Breast epithelium (tissue), 4 donors: ENCODE data around the gene PCNX2. TPM values are rescaled to one million over a fixed set of nuclear protein-coding genes. Genes with fewer than 3 reads are reported as not detected.
A peak's percentile ranks its signal among the peaks of the same experiment; 100 is the strongest.

Experiments used
- DNase-seq, 2 donors: peaks; one replicate each; pipeline ENCODE4 v3.0.0-alpha.2; 2019; ENCODE audit warnings: low spot score in 2 of 2
- H3K27ac ChIP-seq, 2 donors: fragments of 200-600 bp; sonication (generic) in 1 of 2; one replicate each; pipeline ENCODE4 v1.5.1; 2016 to 2019; ENCODE audit warnings: mild to moderate bottlenecking in 1 of 2
- H3K27me3 ChIP-seq, 2 donors: fragments of 200-600 bp; sonication (generic) in 1 of 2; one replicate each; pipeline versions ENCODE4 v1.5.1 to v1.6.0; 2017 to 2019; ENCODE audit warnings: control low read depth in 1 of 2, mild to moderate bottlenecking in 1 of 2
- H3K36me3 ChIP-seq: fragments of 200-600 bp; one replicate; pipeline ENCODE4 v1.5.1; 2019
- H3K4me1 ChIP-seq, 2 donors: fragments of 200-600 bp; sonication (generic); one replicate each; pipeline ENCODE4 v1.5.1; 2016 to 2019; ENCODE audit warnings: control low read depth in 1 of 2
- H3K4me3 ChIP-seq, 3 donors: fragments of 200-600 bp; sonication (generic); 1 replicate in 2 of 3; 2 replicates in 1 of 3; pipeline ENCODE4 v1.5.1; 2016 to 2019; ENCODE audit warnings: mild to moderate bottlenecking in 3 of 3, moderate library complexity in 2 of 3
- H3K9me3 ChIP-seq, 2 donors: fragments of 200-600 bp; sonication (generic) in 1 of 2; one replicate each; pipeline ENCODE4 v1.5.1; 2016 to 2019; ENCODE audit warnings: control low read depth in 1 of 2
- POLR2A ChIP-seq: fragments of 450-650 bp; IDR thresholded peaks from one replicate; pipeline ENCODE4 v1.6.1; 2016; ENCODE audit warnings: antibody characterized with exemption, mild to moderate bottlenecking, moderate library complexity
- POLR2AphosphoS5 ChIP-seq, 3 donors: sonication (generic); formaldehyde crosslinking; IDR thresholded peaks; one replicate each; pipeline ENCODE4 v1.6.1; 2017; ENCODE audit warnings: antibody characterized with exemption in 3 of 3
- intact Hi-C: fragments of 100-400 bp; cut with DNase I; formaldehyde crosslinking; loops from one replicate; pipeline ENCODE4 v1.15.1; 2023; ENCODE audit warnings: low total_unique reads
- total RNA-seq, 3 donors: library from RNA; depleted of rRNA; stranded (reverse); fragments of >200 nt; gene quantifications; one replicate each; pipeline ENCODE4 v1.1.0, GENCODE V29; 2016
- TF ChIP-seq, protein P1 (sequence below), 3 donors: fragments of 450-650 bp; IDR thresholded peaks; one replicate each; pipeline ENCODE4 v1.5.1; 2016 to 2017; ENCODE audit warnings: antibody characterized with exemption in 3 of 3, mild to moderate bottlenecking in 3 of 3, moderate library complexity in 3 of 3

PCNX2 gene, protein sequence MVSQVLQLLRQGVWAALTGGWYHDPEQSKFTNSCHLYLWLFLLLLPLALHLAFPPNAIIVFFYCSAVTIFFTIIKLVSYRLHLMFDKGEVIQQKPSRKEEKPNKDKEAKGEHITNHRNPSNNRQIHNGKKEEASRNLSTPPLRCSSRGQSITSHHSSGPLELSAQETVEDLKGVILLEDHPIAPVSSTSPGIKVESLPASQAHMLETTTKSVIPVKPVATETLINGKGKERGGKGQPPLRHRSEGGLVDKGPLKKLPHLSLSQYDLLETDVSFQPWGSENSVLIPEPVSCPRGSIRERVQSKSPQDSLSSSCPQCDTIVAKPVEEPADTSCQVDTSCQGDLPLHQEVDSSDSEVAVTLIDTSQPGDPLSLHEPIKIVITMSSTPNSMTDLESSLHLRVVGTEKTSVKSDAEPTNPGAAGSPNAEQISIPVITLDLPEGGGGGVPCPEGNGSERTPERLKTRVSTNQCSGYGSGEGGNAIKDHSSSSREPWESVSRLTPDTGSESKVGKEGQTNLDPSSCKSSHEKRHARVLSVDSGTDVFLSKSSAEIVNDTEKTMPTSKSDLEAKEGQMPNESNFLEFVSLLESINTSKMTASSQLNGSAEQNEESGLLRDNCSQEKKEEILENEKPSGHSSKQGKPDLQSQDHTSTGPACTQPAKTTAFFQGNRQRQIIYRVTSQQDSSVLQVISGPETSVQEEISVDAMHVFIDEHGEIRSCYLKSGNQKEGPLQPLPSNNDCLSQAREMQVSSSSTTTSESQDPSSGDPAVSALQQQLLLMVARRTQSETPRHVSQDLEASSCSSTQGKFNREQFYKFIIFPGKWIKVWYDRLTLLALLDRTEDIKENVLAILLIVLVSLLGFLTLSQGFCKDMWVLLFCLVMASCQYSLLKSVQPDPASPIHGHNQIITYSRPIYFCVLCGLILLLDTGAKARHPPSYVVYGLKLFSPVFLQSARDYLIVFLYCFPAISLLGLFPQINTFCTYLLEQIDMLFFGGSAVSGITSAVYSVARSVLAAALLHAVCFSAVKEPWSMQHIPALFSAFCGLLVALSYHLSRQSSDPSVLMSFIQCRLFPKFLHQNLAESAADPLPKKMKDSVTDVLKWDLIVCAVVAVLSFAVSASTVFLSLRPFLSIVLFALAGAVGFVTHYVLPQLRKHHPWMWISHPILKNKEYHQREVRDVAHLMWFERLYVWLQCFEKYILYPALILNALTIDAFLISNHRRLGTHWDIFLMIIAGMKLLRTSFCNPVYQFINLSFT (N-terminal part only)
- total RNA-seq = 10 to 100 TPM; 18.7 to 32.6 (median 26.2) TPM

DNA sequence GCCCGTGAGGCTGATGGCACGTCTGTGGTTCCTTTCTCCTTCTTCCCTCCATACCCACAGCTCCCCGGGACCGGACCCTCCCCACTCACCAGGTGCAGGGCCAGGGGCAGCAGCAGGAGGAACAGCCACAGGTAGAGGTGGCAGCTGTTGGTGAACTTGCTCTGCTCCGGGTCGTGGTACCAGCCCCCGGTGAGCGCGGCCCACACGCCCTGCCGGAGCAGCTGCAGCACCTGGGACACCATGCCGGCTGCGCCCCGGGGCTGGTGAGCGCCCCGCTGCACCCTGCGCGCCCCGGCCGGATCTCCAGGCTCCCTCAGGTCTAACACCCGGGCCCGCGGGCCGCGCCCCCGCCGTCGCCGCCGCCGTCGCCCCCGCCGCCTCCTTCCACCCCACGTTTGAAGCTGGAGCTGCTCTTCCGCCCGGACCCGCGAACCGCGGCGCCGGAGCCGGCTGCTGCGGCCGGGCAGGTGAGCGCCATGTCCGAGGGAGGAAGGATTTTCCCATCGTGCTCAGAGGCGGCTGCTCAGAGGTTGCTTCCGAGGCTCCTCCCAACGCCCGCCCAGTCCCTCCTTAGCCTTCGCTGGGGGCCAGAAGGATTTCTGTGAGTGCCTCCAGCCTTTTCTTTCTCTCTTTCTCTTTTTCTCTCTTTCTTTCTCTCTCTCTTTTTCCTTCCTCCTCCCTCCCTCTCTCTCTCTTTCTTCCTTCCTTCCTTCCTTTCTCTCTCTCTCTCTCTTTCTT is at the start of gene PCNX2:
PCNX2 (minus strand) TSS at position 489 of the 738 bp plus-strand sequence; CDS start at position 242, 247 bp downstream.
- H3K4me1 ChIP-seq = no peaks in the 10 kb centered on the region
- no peaks in the 10 kb centered on the region for H3K36me3 ChIP-seq
- no peak for DNase-seq
- H3K4me3 ChIP-seq = peak within 1 kb of the TSS; percentile 63 to 93 (median 80)
- no peaks in the 10 kb centered on the region for H3K27me3 ChIP-seq
- H3K9me3 ChIP-seq = no peaks in the 10 kb centered on the region
- no peak for TF ChIP-seq POLR2AphosphoS5 (IDR thresholded peaks at IDR 0.05)
- no peak for TF ChIP-seq POLR2A
- TF ChIP-seq, protein P1, sequence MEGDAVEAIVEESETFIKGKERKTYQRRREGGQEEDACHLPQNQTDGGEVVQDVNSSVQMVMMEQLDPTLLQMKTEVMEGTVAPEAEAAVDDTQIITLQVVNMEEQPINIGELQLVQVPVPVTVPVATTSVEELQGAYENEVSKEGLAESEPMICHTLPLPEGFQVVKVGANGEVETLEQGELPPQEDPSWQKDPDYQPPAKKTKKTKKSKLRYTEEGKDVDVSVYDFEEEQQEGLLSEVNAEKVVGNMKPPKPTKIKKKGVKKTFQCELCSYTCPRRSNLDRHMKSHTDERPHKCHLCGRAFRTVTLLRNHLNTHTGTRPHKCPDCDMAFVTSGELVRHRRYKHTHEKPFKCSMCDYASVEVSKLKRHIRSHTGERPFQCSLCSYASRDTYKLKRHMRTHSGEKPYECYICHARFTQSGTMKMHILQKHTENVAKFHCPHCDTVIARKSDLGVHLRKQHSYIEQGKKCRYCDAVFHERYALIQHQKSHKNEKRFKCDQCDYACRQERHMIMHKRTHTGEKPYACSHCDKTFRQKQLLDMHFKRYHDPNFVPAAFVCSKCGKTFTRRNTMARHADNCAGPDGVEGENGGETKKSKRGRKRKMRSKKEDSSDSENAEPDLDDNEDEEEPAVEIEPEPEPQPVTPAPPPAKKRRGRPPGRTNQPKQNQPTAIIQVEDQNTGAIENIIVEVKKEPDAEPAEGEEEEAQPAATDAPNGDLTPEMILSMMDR (IDR thresholded peaks at IDR 0.05) = no peak
- intact Hi-C loops = no loop called here
- H3K27ac ChIP-seq = peak within 1 kb of the TSS; percentile 65 to 67

DNA sequence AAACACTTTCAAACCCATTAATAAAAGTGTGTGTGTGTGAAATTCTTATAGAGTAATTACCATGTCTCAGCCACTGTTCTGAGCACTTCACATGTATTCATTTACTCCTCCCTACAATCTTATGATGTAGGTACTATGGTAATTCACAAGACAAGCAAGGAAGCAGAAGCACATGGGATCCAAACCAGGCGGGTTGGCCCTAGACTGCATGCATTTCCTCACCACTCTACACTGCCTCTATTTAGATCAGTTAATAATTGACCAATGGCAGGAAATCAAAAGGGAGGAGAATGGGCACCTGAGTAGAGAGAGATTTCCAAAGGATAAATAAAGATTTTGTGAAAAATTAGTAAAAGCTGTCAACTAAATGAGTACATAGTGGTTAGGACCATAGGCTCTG is 47.7 kb upstream of the PCNX2 start:
- Histone ChIP-seq H3K4me3 (no peak overlapping the region), H3K4me1 (no peaks in the 10 kb centered on the region), H3K36me3 (no peaks in the 10 kb centered on the region), H3K27me3 (no peaks in the 10 kb centered on the region), H3K27ac (no peak overlapping the region), H3K9me3 (no peaks in the 10 kb centered on the region)
- no peak for DNase-seq
- intact Hi-C loops = no loop called here
- TF ChIP-seq, protein P1 (IDR thresholded peaks at IDR 0.05) = no peak
- TF ChIP-seq POLR2AphosphoS5 (IDR thresholded peaks at IDR 0.05) (no peak), POLR2A (no peak)

DNA sequence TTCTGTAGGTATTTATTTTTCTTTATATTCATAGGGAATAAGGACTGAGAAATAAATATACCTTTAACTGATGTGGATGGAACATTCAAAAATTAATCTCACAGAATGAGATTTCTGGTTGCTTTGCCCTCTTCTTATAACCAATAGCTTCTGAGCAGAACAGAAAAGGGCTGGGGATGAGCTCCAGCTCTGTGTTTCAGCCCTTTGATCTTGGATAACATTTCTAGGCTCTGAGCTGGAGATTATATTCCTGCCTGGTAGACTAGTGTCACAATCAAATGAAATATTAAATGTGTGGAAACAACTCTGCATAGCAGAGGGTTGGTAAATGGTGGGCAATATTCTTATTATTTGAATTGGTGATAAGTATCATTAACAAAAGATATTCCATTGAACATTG is 46.6 kb upstream of the PCNX2 start:
- TF ChIP-seq POLR2A (no peak), POLR2AphosphoS5 (IDR thresholded peaks at IDR 0.05) (no peak)
- TF ChIP-seq, protein P1 (IDR thresholded peaks at IDR 0.05) = no peak
- Histone ChIP-seq H3K36me3 (no peaks in the 10 kb centered on the region), H3K9me3 (no peaks in the 10 kb centered on the region), H3K27ac (no peak overlapping the region), H3K27me3 (no peaks in the 10 kb centered on the region), H3K4me1 (no peaks in the 10 kb centered on the region), H3K4me3 (no peak overlapping the region)
- DNase-seq = no peak
- intact Hi-C loops = no loop called here

DNA sequence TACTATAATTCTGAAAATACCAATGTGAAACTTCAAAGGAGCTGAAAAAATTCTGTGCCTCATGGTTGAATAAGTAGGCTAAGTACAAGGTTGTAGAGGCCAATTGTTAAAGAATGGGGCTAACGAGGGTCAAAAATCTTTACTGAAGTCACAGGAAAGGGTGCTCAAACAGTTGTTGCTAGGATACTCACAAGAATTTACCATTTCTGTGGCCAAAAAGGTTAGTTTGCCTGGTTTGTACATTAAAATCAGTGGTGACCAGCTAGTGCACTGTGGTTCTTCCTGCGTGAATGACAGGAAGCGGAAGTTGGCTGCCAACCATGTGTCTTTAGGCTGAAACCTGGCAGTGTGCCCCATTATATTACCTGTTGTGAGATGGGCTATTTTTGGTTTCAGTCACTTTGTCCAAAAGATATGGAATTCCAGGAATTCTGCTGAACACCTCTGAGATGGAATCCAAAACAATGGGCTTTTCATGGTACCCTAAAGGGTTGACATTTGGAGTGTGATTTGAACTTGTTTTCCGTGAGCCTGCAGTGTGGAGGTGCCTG is 45.5 kb upstream of the PCNX2 start:
- TF ChIP-seq POLR2AphosphoS5 (IDR thresholded peaks at IDR 0.05) = no peak
- TF ChIP-seq, protein P1 (IDR thresholded peaks at IDR 0.05) = no peak
- TF ChIP-seq POLR2A = no peak
- Histone ChIP-seq H3K9me3 (no peaks in the 10 kb centered on the region), H3K4me3 (no peak overlapping the region), H3K27me3 (no peaks in the 10 kb centered on the region), H3K27ac (no peak overlapping the region), H3K36me3 (no peaks in the 10 kb centered on the region), H3K4me1 (no peaks in the 10 kb centered on the region)
- intact Hi-C loops = no loop called here
- DNase-seq = no peak
